NCI-H460 (cell line): Measurements from ENCODE around the gene TTC9B. TPM values are rescaled to one million over a fixed set of nuclear protein-coding genes. Genes with fewer than 3 reads are reported as not detected.

ENCODE experiments used
- DNase-seq: peaks from one replicate; pipeline ENCODE4 v3.0.0-alpha.2; 2016; ENCODE audit warnings: low read depth; ENCODE audit errors: extremely low read depth
- total RNA-seq: library from RNA; depleted of rRNA; stranded (reverse); fragments of >200 nt; shearing (Covaris generic); gene quantifications from 2 replicates; pipeline ENCODE4 v1.2.3, GENCODE V29; 2014

The TTC9B gene
- total RNA-seq, 1 experiment from 2014 or later, result not detected

DNA sequence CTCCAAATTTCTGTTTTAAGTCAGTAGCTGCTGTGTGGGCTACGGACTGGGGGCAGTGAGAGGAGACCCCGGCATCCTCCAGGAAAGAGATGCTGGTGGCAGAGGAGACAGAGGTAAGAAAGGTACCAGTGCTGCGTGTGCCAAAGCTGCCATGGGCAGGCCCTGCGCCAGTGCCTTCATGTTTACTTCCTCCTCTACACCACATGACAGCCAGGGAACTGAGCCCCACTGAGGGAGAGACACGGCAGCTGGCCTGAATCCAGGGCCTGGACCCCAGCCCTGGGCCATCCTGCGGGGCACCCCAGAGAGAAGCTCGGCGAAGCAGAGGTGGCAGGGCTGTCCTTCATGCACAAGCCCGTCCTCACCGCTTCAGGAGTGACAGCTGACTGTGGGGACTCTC is 31.0 kb upstream of the TTC9B start:
- no peak for DNase-seq

DNA sequence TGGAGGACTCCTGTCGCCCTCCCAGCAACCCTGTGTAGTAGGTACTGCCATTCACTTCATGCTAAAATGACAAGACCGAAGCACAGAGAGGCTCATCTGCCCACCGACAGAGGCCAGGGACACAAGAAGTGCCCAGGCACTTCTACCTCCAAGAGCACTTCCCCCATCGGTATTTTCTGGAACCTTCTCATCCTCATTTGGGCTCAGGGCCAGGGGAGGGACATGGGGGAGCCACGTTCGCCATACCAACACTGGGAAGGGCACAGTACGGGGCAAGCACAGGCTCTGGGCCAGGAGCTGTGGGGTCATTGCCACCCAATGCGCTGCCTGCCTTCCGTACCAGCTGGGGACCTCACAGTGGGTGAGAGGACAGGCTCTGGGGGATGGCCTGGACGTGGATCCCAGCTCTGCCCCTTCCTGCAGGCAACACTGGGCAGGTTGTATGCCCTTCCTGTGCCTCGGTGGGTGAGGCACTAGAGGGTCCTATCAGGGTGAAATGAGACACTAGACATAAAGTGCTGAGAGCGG is 29.6 kb upstream of the TTC9B start:
- no peak for DNase-seq

DNA sequence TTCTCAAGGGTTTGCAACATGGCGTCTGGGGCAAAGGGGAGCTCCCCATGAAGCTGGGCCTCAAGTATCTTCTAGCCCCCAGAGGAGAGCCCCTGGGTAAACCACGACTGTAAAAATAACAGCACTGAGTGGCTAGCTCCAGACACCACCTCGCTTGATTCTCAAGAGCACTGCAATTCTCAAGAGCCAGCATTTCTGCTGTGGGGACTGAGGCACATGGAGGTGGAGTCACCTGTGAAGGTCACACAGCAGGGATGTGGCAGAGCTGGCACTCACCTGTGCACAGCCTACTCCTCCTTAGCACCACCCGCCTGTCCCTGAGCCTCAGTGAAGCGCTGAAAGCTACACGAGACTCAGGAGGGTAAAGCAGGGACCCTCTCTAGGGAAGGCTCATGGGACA is 29.0 kb upstream of the TTC9B start:
- DNase-seq, result no peak

DNA sequence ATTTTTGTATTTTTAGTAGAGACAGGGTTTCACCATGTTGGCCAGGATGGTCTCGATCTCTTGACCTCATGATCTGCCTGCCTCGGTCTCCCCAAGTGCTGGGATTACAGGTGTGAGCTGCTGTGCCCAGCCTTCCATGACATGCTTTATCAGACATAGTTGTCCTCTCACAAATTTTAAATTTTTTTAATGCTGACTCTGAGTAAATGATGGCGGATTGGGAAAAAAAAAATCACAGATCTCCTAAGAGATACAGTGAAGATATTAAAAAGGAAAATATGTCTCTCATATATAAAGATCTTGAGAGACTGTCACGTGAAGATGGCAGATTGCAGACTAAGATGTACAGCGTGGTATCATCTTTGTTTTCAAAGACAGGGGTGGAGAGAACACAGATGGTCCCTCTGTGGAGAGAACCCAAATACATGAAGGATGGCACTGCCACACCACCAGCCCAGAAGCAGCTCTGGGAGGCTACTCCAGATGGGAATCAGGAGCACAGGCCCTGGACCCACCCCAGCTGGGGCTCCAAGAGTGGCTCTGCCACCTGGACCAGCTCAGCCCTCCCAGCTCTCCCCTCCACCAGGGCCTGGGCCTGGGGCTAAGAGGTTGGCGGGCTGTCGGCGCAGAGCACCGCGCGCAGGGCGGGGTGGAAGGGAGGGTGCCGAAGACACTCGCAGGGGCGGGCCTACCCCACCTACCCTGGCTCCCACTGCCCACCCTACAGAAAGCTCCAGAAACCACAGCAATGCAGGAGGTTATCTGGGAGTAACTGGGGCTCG is 28.3 kb upstream of the TTC9B start:
- no peak for DNase-seq

DNA sequence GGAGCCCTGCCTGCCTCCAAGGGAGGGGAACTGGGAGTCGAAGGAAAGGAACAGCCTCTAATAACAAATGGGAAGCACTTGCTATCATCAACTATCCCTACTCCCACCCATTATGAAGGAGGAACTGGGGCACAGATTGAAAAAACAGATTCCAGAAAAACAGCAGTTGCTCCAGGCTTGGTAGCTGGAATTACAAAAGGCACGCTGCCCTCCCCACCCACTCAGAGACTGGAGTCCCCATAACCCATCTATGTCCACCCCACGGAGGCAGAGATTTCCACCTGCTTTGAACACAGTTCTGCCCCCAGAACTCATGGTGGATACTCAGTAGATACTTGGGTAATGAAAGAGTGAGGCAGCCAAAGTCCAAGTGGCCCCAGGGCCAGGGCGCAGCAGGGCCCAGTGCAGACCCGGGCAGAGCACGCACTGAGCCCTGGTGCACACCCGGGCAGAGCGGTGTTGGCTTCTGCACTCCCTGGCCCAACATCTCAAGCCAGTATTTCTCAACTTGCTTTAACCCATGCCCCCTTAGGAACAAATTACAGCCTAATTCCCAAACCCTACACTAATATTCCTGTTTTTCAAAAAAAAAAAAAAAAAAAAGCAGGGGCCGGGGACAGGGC is 27.4 kb upstream of the TTC9B start:
- no peak for DNase-seq

DNA sequence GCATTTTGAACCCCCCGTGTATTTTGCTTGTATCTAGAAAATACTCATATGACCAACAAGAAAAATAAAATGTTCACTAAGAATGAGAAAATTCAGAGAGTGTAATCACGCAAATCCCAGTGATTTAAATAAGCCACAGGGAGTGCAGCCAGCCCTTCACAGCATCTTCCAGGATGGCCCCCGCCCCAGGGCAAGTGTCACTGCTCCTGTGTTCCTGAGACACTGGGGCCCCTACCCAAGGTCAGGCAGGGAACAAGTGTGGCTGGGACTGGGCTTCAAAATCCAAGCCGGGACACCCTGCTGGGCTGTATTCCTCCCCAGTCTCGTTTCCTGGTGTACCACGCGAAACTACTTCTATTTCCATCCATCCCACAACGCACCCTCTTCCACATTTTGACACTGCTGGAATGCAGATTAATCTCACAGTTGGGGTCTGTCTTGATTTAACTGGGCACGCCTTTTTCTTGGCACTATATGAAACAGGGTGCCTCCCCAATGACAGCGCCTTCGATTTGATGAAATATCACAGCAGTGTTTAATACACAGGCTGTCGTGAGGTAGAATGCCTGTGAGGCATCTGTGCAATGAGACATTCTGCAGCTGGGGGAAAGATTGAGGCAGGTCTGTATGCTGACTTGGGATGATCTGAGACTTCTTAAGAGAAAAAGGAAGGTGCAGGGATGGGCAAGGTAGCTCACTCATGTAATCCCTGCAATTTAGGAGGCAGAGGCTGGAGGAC is 26.6 kb upstream of the TTC9B start:
- no peak for DNase-seq

DNA sequence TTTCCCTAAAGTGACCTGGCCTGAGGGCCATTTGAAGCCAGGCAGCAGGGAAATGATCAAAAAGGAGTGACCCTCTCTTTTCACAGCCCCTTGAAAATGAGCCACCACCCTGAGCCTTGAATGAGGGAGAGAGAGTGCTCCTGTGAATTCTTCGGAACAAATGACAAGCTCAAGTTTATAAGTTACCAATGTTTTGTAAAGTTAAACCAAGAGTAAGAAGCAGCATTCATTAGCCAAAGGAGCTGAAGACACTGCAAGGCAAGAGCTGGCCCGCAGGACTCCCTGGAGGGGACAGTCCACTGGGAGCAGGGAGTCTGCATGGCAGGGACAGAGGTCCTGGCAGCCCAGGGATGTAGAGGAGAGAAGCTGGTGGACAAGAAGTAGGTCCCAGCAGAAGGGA is 25.0 kb upstream of the TTC9B start:
- DNase-seq, result no peak

DNA sequence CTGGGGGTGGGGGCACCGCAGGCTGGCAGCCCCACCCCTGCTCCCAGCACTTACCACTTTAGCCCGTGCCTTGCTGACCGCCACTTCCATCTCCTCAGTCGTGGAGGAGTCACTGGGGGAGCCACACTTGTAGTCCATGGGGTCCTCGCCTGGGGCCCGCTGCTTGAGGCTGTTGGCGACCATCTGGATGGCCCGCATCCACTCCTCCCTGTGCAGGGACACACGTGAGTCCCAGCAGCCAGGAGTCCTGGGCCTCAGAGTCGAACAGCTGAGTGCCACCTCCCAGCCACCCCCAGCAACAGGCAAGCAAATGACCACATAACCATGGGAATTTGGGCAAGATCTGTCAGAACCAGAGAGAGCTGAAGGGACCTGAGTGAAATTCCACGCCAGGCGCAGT is 24.3 kb upstream of the TTC9B start:
- no peak for DNase-seq

DNA sequence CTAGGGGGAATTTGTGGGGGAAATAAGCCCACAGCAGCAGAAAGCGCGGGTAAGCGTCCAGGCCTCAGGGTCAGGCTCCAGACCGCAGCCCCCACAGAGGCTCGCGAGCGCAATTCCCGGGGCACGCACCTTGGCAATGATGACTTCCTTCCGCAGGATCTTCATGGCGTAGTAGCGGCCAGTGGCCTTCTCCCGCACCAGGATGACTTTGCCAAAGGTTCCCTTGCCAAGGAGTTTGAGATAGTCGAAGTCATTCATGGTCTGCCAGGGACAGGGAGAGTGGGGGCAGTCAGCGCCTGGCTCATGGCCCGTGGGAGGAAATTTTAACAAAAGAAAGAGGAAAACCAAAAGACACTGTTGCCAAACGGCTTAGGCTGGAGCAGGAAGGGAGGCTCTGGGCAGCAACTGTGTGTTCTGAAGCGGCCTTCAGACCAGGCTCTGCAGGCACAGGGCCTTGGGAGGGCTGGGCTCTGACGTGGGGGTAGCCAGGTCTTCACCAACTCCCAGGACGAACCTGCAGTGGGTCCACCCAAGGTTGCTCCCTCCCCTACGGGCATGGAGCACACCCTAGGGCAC is 23.7 kb upstream of the TTC9B start:
- no peak for DNase-seq

DNA sequence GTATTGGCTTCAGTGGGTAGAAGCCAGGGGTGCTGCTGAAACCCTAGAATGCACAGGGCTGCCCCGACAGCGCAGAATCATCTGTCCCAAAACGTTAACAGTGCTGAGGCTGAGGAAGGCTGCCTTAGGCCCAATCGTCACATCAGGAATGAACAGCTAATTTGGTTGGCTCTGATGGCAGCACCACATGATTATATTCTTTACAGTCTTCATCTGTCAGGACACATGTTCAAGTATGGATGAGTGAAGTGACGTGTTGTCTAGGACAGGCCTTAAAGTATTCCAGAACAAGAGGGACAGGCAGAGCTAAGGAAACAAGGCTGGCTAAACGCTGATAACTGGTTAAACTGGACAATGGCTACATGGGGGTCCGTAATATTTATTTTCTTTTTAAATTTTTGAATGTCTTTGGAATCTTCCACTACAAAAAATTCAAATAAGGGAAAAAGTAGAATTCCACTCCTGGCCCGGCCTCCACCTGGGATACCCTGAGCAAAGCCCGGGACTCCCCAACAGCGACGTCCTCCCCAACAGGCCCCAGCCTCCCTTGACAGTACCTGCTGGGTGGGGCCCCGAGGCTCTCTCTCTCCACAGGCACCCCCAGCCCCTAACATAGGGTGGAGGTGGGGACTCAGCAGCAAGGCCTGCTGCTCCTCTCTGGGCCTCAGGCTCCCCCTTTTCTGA is 23.1 kb upstream of the TTC9B start:
- no peak for DNase-seq

DNA sequence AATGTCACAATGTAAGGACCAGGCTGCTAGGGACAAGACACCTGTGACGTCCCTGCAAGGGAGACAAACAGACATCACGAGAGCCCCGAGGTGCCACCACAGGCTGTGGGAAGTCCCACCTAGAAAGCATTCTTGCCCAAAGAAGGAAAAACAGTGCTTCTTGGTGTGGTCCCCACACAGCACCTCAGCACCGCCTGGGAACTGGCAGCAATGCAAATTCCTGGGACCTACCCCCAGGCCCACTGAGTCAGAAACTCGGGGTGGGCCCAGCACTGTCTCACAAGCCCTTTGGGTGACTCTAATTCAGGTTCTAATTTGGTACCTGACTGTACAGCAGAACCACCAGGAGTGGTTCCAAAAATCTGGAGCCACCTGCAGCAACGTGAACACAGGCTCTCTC is 22.1 kb upstream of the TTC9B start:
- no peak for DNase-seq

DNA sequence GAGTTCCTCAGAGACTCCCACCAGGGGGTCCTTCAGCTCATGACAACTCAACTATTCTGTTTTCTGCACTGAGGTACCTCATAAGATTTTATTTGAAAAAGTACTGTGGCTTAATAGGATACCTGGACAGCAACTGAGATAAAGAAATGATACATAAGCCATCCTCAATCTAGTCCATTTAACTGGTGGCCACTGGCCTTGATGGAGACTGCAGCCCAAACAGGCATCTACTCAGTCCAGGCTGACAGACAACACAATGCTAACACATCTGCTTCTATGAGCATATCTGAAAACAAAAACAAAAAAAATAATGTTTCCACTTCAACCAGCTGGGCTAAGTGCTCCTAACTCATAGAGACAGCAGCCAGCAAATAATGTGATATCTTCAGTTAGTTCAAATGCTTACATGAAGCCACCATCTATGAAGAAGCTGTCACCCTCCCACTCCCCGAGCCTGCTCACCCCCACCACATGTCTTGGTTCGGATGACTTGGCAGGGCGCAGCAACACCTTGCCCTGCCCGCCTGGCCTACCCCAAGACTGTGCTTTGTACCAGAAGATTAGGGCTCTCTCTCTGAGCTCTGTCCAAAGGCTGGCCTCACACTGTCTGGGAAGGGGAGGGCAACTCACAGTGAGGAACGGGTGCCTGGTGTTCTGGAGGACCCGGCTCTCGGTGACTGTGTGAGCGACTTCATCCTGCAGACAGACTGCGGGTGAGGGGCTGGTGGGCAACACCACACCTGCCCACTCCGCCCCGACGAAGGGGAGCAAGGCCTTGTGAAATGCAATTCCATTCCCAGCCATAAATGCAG is 21.4 kb upstream of the TTC9B start:
- DNase-seq, result no peak

DNA sequence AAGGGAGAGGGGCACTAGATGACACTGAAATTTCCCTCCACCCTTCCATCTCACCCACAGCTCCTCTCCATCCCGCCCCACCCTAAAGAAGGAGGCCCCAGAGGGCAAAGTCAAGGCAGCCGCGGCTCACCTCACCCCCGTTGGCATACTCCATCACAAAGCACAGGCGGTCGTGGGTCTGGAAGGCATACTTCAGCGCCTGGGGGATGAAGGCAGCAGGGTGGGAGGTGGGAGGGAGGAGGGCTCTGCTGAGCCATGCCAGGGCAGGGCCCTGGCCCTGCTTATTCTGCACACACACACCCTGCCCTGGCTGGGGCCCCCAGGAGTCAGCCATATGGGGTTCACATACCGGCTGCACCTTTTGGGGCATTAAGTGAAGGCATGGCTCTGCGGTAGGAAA is 20.6 kb upstream of the TTC9B start:
- DNase-seq, result no peak

DNA sequence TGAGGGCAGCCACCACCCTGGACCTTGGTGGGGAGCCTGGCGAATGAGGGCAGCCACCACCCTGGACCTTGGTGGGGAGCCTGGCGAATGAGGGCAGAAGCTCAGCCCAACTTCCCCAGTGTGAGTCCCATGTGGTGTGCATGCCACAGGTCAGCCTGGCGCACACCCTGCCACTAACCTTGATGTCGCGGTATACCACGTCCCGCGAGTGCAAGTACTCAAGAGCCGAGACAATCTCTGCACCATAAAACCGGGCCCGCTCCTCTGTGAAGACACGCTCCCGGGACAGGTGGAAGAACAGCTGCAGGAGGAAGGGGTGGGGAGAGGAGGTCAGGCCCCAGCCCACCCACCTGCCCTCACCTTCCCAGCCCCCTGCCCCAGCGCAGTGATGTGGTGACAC is 19.6 kb upstream of the TTC9B start:
- DNase-seq, result no peak

DNA sequence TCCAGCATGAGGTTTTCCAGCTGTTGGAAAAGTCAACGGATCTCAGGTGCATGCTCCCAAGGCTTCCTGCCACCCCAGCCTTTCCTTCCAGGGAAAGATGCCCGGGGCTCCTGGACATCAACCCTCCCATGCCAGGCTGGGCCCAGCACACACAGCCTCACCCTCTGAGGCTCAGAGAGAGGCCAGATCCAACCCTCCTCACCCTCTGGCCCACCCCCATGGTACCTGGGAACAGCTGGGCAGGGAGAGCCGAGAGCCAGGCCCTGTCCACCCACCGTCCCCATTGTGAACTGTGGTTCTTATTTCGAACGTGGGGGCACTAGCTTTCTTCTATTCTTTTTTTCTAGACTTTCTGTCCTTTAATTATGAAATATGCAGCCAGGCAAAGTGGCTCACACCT is 18.2 kb upstream of the TTC9B start:
- DNase-seq, result no peak

DNA sequence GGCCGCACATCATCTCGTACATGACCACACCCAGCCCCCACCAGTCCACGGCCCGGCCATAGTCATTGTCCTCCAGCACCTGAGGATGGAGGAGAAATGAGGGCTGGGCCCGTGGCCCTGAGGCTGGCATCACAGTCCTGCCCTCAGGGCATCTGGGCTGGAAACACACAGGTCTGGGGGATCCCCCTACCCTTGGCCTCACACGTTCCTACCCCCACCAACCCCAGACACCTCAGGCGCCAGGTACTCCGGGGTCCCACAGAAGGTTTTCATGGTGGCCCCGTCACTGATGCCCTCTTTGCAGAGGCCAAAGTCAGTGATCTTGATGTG is 17.8 kb upstream of the TTC9B start:
- DNase-seq, result no peak

DNA sequence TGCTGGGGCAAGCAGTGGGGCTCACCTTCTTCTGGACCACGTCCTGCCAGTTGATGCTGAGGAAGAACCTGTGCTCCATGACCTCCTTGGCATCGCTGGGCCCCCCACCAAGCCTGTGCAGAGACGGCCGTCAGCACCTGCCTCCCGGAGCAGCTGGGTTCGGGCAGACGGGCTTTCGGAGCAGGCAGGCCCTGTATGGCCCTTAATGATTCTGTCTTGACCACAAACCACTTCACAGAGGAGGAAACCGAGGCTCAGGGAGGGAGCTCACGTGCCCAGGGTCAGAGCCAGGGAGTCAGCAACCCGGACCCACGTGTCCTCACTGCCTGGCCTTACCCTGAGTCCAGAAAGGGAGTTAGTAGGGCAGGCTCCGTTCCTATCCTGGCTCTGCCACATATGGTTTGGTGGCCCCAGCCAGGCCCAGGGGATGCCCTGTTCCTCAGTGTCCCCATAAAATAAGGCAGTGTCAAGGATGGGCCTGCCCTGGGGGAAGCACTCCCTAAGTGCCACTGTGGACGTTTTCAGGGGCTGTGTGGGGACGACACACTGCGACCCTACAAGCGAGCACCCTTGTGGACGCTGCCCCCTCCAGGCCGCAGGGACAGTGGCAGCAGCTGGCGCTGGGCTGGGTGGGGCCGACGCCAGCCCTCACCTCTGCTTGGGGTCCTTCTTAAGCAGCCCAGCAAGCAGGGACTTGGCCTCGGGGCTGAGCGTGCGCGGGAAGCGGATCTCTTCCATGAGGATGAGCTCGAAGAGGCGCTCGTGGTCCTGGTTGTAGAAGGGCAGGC is 17.2 kb upstream of the TTC9B start:
- DNase-seq, result no peak

DNA sequence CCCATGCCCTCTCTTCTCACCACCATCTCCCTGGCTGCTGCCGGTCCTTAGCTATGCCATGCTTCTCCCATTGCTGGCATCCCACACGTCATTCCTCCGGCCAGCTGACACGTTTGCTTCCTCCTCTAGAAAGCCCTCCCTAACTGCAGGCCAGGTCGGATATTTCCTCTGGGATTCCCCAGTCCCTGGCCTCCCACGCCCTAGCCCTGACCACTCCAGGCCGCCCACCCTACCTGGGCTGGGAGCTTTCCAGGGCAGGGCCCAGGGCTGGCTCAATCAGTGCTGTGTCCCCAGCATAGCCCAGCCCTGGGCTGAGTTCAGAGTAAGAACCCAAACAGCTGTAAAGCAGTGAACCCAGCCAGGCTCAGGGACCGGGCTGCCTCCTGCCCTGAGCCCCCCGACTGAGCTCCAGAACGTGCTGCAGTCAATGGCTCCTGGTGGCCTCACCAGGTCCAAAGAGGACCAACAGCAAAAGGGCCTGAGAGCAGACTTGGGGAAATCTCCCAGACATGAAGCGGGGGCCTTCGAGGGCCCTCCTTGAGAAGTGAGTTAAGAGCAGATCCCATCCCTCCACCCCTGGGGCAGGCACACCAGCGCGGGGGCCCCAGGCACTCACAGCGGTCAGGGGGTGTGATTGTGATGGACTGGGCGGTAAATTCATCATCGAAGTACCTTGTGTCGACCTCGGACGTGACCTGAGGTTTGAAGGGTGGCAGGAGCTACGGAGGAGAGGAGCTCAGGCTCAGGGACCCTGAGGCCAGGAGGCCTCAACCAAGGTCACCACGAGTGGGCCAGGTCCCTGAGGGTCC is 16.4 kb upstream of the TTC9B start:
- no peak for DNase-seq
